Endothelial cell of umbilical vein (primary cell): ENCODE data around the gene DNMT3L. TPM values are rescaled to one million over a fixed set of nuclear protein-coding genes. Genes with fewer than 3 reads are reported as not detected.

Experiments used
- BruUV-seq: library from RNA; stranded (reverse); fragments of 400-500 nt; replicated peaks from 2 replicates; lab custom pipeline; 2021; lab: Mats Ljungman, UMichigan
- CTCF ChIA-PET: fragments of 300-600, 350-600 bp; sonication (Branson Sonifier 250); formaldehyde crosslinking; loops from one replicate; lab custom pipeline; 2021; ENCODE audit warnings: antibody characterized with exemption, inconsistent platforms; lab: Charles Lee
- POLR2A ChIA-PET: fragments of 300-600, 350-600 bp; sonication (Branson Sonifier 250); formaldehyde crosslinking; loops from one replicate; lab custom pipeline; 2021; ENCODE audit warnings: antibody characterized with exemption, inconsistent platforms; lab: Charles Lee
- DNase-seq: peaks from one replicate; pipeline ENCODE4 v3.0.0-alpha.2; 2011; ENCODE audit warnings: low read depth, low spot score
- FAIRE-seq: peaks from 2 replicates; lab custom pipeline; 2011; peaks lifted over from hg19 to GRCh38; lab: Jason Lieb, UNC
- H2AFZ ChIP-seq: 2 replicates; pipeline ENCODE4 v1.6.0; 2012; ENCODE audit warnings: low read depth, low read length, control low read depth, inconsistent platforms
- H3K27ac ChIP-seq: 2 replicates; pipeline ENCODE4 v1.5.1; 2011; ENCODE audit warnings: low read depth, mild to moderate bottlenecking, control low read depth, low read length, moderate library complexity; ENCODE audit not compliant: insufficient read depth
- H3K27me3 ChIP-seq, 2 experiments: 2 replicates each; pipeline versions ENCODE4 v1.6.0 to v1.6.1; 2011; ENCODE audit warnings: low read length in 2 of 2, mixed read lengths in 1 of 2; ENCODE audit not compliant: control insufficient read depth in 2 of 2, insufficient read depth in 2 of 2
- H3K36me3 ChIP-seq, 2 experiments: 2 replicates in 1 of 2; 3 replicates in 1 of 2; pipeline ENCODE4 v1.5.1; 2011; ENCODE audit warnings: low read length in 2 of 2, mild to moderate bottlenecking in 1 of 2, moderate library complexity in 1 of 2; ENCODE audit not compliant: control insufficient read depth in 2 of 2, insufficient read depth in 2 of 2; ENCODE audit errors: extremely low read depth in 1 of 2
- H3K4me1 ChIP-seq: 3 replicates; pipeline ENCODE4 v1.5.1; 2011; ENCODE audit warnings: mild to moderate bottlenecking, low read length; ENCODE audit not compliant: control insufficient read depth, insufficient read depth; ENCODE audit errors: extremely low read depth
- H3K4me2 ChIP-seq: 2 replicates; pipeline ENCODE4 v1.6.1; 2011; ENCODE audit warnings: low read length, control low read depth, mixed read lengths; ENCODE audit not compliant: insufficient read depth
- H3K4me3 ChIP-seq, 3 experiments: fragments of 200-600 bp in 1 of 3; sonication (generic), shearing (Covaris generic) in 1 of 3; replicated peaks in 1 of 3; 2 replicates each; pipeline ENCODE4 v1.5.1; 2011 to 2016; ENCODE audit warnings: control low read depth in 3 of 3, low read length in 3 of 3, mild to moderate bottlenecking in 2 of 3, inconsistent platforms in 1 of 3, low read depth in 1 of 3, moderate library complexity in 1 of 3; ENCODE audit not compliant: insufficient read depth in 1 of 3
- H3K79me2 ChIP-seq: 2 replicates; pipeline ENCODE4 v1.6.0; 2012; ENCODE audit warnings: low read length, inconsistent platforms; ENCODE audit not compliant: control insufficient read depth, insufficient read depth
- H3K9ac ChIP-seq: replicated peaks from 2 replicates; pipeline ENCODE3; 2011; ENCODE audit warnings: low read length, control low read depth; ENCODE audit not compliant: insufficient read depth; ENCODE audit errors: extremely low read depth
- H3K9me1 ChIP-seq: replicated peaks from 3 replicates; pipeline ENCODE4 v1.6.0; 2011; ENCODE audit warnings: mild to moderate bottlenecking, low read length; ENCODE audit not compliant: control insufficient read depth, insufficient read depth; ENCODE audit errors: extremely low read depth
- H3K9me3 ChIP-seq: replicated peaks from 2 replicates; pipeline ENCODE4 v1.5.1; 2012; ENCODE audit warnings: low read length, inconsistent platforms; ENCODE audit not compliant: control insufficient read depth, insufficient read depth
- H4K20me1 ChIP-seq: replicated peaks from 2 replicates; pipeline ENCODE3; 2011; ENCODE audit warnings: mild to moderate bottlenecking, low read length; ENCODE audit not compliant: control insufficient read depth, insufficient read depth; ENCODE audit errors: extremely low read depth
- CTCF ChIP-seq, 2 donors: IDR thresholded peaks; 1 replicate in 1 of 2; 2 replicates in 1 of 2; pipeline ENCODE4 v1.5.1; 2011; ENCODE audit warnings: low read length in 2 of 2, mild to moderate bottlenecking in 2 of 2, moderate library complexity in 2 of 2, control low read depth in 1 of 2, inconsistent platforms in 1 of 2, low read depth in 1 of 2; ENCODE audit not compliant: insufficient read depth in 1 of 2; ENCODE audit errors: extremely low read depth in 1 of 2
- EZH2 ChIP-seq: IDR thresholded peaks from 2 replicates; pipeline ENCODE4 v1.6.1; 2012; ENCODE audit warnings: borderline replicate concordance, low read depth, mild to moderate bottlenecking, moderate library complexity, low read length, inconsistent platforms; ENCODE audit not compliant: severe bottlenecking
- FOS ChIP-seq: IDR thresholded peaks from 2 replicates; pipeline ENCODE4 v1.6.1; 2011; ENCODE audit warnings: mild to moderate bottlenecking, low read length, moderate library complexity, borderline replicate concordance; ENCODE audit not compliant: insufficient read depth
- GATA2 ChIP-seq: IDR thresholded peaks from 2 replicates; pipeline ENCODE4 v1.7.0; 2011; ENCODE audit warnings: low read depth, mild to moderate bottlenecking, moderate library complexity, mixed read lengths, low read length; ENCODE audit not compliant: insufficient read length, insufficient read depth
- JUN ChIP-seq: IDR thresholded peaks from 2 replicates; pipeline ENCODE4 v1.6.1; 2011; ENCODE audit warnings: borderline replicate concordance, low read depth; ENCODE audit not compliant: insufficient read length, insufficient read depth
- MAX ChIP-seq: IDR thresholded peaks from 2 replicates; pipeline ENCODE4 v1.6.1; 2011; ENCODE audit not compliant: insufficient read depth, insufficient read length
- MYC ChIP-seq: IDR thresholded peaks from one replicate; pipeline ENCODE4 v1.6.1; 2011; ENCODE audit warnings: mild to moderate bottlenecking, low read depth, low read length
- POLR2A ChIP-seq: IDR thresholded peaks from 2 replicates; pipeline ENCODE4 v1.6.1; 2012; ENCODE audit warnings: low read depth, mild to moderate bottlenecking, control low read depth, low read length
- POLR2AphosphoS5 ChIP-seq: IDR thresholded peaks from 2 replicates; pipeline ENCODE4 v1.6.1; 2012; ENCODE audit warnings: low read depth, mild to moderate bottlenecking, control low read depth, low read length, moderate library complexity; ENCODE audit not compliant: insufficient read depth
- dilution Hi-C: fragments of 300-500 bp; cut with MboI; formaldehyde crosslinking; loops from one replicate; pipeline ENCODE4 v1.15.0; 2019; ENCODE audit warnings: low sequenced_read_pairs; ENCODE audit not compliant: extremely low pct_ligation_motif_present
- intact Hi-C: fragments of 100-400 bp; cut with micrococcal nuclease; formaldehyde crosslinking; loops from one replicate; pipeline ENCODE4 v1.10.0; 2022
- polyA plus RNA-seq, 4 experiments: library from polyadenylated mRNA; depleted of rRNA in 3 of 4; stranded (reverse) in 3 of 4; unstranded in 1 of 4; fragments of >200 nt; gene quantifications; 2 replicates each; pipeline versions ENCODE4 v1.2.1 to v1.2.3, GENCODE V29; 2011 to 2012; ENCODE audit warnings: missing spikeins in 1 of 4
- total RNA-seq: library from RNA; stranded (reverse); gene quantifications from 2 replicates; pipeline ENCODE4 v1.2.3, GENCODE V29; 2021

Gene DNMT3L
- total and polyA plus RNA-seq, 2 donors (not counting 3 experiments of a cell fraction or from before 2014, with no cell fraction given), result not detected

GRCh38 chr21:44290327-44291077, 28.8 kb upstream of the DNMT3L start:
- no TSS peak for BruUV-seq
- H3K79me2 ChIP-seq, result no peaks in the 10 kb centered on the region
- no peak overlapping the region for H2AFZ ChIP-seq
- DNase-seq (no peak), FAIRE-seq (no peak)
- H3K9me3 ChIP-seq, result no peaks in the 10 kb centered on the region
- H3K4me2 ChIP-seq, result no peak overlapping the region
- dilution Hi-C loops, result no loop called here
- no peaks in the 10 kb centered on the region for H3K9me1 ChIP-seq
- H4K20me1 ChIP-seq, result no peaks in the 10 kb centered on the region
- no peaks in the 10 kb centered on the region for H3K4me1 ChIP-seq
- intact Hi-C loops, result no loop called here
- H3K27ac ChIP-seq, result no peak overlapping the region
- H3K36me3 ChIP-seq, result no peaks in the 10 kb centered on the region
- peaks cover 0 to 3% of the 10 kb centered on the region in 2 experiments for H3K27me3 ChIP-seq
- H3K4me3 ChIP-seq, result no peak overlapping the region
- TF ChIP-seq POLR2A (no peak), FOS (no peak), EZH2 (no peak), POLR2AphosphoS5 (no peak), JUN (no peak), CTCF (IDR thresholded peaks at IDR 0.05; ENCODE audit: extremely low read depth in 1 of 2, insufficient read depth in 1 of 2, low read depth in 1 of 2, low read length in 2 of 2) (no peak), MYC (no peak), MAX (no peak), GATA2 (no peak)
- ChIA-PET POLR2A (no interaction called here), CTCF (no interaction called here)
- no peak overlapping the region for H3K9ac ChIP-seq
